Sciatic nerve (tissue), 2 donors: Measurements from ENCODE around the gene ADISSP. TPM values are rescaled to one million over a fixed set of nuclear protein-coding genes. Genes with fewer than 3 reads are reported as not detected.
"Not testable (repeated sequence)": the region's sequence is repeated elsewhere in the genome, so short reads cannot be mapped to it uniquely, and the experiment has no call there.

Experiments
- ATAC-seq: fragments of 200-7000 bp; cut with Tn5 transposase; one replicate; pipeline ENCODE4 v1.9.1; 2020; ENCODE audit warnings: mild to moderate bottlenecking, moderate library complexity
- DNase-seq: peaks from one replicate; pipeline ENCODE4 v3.0.0-alpha.2; 2020; ENCODE audit warnings: low spot score
- intact Hi-C: fragments of 100-400 bp; cut with DNase I; formaldehyde crosslinking; loops from one replicate; pipeline ENCODE4 v1.14.2; 2022
- total RNA-seq: library from RNA; stranded (reverse); fragmentation: NEBNext Ultra II Directional; extraction: Animal tissue kit (Norgen Biotek cat#: 25700); gene quantifications from one replicate; pipeline ENCODE4 v1.2.1, GENCODE V29; 2021
- donor health status: DM: no; HTN: no; CAD: no.
- donor health status: DM: no; HTN: no; CAD: no.

Gene ADISSP
- total RNA-seq, 1 donor from 2014 or later: 25.7 TPM

DNA sequence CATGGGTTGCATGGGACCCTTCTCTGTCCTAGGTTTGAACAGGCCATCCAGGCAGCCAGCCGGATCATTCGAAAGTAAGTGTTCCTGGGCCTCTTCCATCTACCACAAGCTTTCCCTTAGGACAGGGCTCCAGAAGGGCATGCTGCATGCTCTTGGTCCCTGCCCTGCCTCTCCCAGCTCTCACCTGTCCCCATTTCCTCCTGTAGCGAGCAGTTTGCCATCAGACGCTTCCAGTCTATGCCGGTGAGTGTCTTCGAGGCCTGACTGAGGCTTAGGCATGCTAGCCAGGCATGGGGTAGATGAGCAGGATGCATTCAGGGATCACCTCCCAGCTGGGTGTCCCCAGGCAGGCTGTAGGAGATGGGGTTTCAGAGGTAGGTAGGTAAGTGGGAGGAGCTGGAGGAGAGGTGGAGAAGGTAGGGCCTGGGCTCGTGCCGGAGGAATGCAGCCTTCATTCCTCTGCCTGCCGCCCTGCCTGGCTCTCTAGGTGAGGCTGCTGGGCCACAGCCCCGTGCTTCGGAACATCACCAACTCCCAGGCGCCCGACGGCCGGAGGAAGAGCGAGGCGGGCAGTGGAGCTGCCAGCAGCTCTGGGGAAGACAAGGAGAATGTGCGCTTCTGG is 32.8 kb upstream of the ADISSP start:
- intact Hi-C loops: no loop called here
- ATAC-seq (no peak), DNase-seq (no peak)

DNA sequence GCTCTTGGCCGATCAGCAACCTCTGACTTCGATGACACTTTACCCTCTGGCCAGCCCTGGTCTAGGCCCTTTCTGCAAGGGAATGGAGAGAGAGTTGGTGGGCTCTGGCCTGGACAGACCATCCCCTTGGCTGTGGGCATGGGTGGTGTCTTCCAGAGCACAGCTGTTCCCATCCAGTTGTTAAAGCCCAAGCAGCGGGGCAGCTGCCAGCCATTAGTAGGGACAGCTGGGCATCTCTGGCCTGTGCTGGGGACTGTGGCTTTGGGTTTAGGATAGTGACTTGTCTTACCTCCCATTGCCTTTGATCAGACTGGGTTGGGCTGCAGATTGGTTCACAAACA is 31.3 kb upstream of the ADISSP start:
- no peak for DNase-seq
- intact Hi-C loops: no loop called here
- ATAC-seq: no peak

DNA sequence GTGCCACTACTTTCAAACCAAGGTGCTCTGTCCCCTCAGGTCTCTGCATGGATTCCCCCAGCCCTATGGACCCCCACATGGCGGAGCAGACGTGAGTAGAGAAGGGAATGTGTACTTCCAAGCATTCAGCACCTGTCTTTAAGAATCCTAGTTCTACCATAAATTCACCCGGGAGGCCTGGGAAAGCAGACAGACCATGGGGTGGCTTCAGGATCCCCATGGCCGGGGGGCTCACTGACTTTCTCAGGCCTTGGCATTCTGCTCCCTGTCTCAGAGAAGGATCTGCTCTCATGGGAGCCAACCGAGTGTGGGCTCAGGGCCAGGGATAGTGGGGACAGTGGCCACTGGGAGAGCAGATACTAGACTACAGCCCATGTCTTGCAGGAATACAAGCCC is 30.8 kb upstream of the ADISSP start:
- intact Hi-C loops: no loop called here
- no peak for ATAC-seq
- DNase-seq: no peak

DNA sequence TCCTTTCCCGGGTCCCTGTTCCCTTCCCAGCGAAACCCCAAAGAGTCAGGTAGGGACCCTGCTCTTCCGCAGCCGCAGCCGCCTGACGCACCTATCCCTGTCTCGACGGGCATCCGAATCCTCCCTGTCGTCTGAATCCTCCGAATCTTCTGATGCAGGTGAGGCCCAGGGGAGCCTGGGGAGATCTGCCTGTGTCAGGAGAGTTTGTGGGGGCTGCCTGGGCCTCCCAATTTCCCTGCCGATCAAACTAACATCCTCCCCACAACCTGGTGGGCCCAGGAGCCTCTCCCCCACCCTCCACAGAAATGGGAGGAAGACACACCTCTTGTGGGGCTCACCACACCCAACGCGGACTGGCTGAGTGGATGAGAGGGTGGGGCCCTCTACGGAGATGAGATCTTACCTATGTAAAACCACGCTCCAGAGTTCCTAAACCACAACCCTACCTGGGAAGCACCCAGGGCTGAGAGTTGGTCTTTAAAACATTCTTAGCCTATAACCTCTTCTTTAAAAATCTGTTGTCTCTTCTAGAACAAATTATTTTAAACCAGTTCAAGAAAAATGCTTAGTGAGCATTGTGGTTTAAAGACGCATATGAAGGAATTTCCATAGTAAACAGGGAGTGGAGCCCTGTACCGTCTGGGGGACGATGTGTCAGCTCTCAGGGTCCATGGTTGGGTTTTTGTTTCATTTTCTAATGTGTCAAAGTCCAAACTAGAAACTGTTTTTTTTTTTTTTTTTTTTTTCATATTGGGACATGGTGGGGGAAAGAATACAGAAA is 30.2 kb upstream of the ADISSP start:
- intact Hi-C loops: no loop called here
- DNase-seq (no peak), ATAC-seq (no peak)

DNA sequence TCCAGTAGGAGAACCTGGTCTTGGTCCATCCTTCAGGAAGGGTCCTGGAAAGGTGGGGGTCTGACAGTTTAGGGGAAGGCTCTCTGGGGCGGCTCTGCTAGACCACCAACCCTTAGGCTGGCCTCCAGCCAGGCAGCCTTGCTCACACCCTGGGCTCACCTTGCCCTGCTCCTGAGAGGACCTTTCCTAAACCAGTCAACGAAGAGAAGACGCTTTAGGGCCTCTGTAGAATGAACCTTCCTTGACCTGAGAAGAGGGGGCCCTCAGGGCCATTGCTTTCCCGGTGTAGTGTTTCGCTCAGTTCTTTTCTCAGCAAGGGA is 29.6 kb upstream of the ADISSP start:
- ATAC-seq (no peak), DNase-seq (no peak)
- intact Hi-C loops: no loop called here

DNA sequence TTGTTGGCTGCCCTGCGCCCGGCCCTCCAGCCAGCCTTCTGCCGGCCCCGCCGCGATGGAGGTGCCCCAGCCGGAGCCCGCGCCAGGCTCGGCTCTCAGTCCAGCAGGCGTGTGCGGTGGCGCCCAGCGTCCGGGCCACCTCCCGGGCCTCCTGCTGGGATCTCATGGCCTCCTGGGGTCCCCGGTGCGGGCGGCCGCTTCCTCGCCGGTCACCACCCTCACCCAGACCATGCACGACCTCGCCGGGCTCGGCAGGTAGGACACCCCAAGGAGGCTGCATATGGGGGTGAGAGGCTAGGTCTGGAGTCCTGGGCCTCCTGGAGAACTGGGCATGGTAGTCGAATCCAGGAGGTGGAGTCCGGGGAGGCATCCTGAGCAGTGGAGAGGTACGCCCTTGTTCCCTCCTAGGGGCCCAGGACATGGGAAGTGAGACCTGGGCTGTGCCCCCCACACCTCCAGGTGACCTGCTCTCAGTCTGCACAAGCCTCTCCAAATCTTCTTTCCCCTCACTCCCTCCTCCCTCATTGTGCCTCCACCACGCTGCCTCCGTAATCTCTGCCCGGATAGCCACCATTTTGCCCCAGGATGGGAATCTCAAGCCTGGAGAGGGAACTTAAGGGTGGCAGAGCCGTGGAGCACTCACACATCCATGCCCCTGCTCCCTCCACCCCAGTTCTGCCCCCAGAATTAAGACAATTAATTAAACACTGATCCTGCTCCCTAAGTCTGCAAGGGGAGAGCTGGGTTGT is 29.1 kb upstream of the ADISSP start:
- intact Hi-C loops: no loop called here
- no peak for ATAC-seq
- no peak for DNase-seq

DNA sequence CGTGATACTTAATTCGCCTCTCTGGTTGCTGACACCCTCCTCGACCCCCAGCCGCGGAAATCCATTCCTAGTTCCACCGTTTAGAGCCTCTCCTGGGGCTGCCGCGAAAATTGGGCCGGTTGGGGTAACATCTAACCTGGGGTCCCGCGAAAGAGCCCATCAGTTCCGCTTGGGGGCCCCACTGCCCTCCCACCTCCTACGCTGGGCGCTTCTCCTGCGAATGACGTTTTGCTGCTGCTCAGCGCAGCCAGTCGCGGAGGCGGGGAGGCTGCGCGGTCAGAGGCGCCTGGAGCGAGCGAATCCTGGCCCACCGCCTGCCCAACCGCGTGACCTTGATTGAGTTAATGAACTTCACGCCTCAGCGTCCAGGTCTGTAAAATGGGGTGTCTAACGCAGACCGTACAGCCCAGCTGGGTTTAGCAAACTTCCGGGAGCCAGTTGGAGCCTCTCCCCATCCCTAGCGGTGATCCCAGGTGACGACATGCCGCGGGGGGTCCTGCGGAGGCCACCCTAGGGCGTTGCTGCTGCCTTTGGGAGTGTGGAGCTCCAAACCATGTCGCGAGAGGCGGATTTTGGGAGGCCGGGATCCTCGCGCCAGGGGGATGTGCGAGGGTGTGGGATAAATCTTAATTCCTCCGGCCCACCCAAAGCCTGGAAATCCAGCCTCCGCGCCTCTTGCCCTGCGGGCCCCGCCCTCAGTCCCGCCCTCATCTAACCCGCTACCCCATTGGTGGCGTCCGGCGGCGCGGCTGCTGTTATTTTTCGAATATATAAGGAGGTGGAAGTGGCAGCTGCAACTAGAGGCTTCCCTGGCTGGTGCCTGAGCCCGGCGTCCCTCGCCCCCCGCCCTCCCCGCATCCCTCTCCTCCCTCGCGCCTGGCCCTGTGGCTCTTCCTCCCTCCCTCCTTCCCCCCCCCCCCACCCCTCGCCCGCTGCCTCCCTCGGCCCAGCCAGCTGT is 28.2 kb upstream of the ADISSP start, which contains the start of gene CDC25B:
CDC25B (plus strand) TSS at position 800 of the 958 bp plus-strand sequence. CDS start 222 bp downstream, outside the sequence.
- peak; percentile 95 for ATAC-seq
- intact Hi-C loops: no loop called here
- DNase-seq: peak; percentile 98

DNA sequence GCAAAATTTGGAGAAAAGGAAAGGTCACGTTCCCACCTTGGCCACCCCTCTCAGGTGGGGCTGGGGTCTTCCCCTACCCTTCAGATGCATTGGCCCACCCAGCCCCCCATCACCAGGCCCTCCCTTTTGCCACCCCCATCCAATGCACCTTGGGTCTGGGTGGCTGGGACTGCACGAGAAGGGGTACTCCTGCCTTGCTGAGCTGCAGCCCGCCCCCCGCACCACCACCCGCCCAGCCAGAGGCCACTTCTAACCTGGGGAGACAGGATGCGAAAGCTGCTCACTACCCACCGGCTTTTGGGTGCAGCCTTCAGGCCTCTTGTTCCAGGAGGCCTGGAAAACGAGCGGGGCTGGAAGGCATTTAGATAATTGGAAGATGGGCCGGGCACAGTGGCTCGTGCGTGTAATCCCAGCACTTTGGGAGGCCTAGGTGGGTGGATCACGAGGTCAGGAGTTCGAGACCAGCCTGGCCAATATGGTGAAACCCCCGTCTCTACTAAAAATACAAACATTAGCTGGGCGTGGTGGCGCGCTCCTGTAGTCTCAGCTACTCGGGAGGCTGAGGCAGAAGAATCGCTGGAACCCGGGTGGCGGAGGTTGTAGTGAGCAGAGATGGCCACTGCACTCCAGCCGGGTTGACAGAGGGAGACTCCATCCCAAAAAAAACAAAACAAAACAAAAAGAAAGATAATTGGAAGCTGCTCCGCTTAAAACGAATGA is 27.3 kb upstream of the ADISSP start:
- intact Hi-C loops: no loop called here
- no peak for ATAC-seq
- DNase-seq: no peak

DNA sequence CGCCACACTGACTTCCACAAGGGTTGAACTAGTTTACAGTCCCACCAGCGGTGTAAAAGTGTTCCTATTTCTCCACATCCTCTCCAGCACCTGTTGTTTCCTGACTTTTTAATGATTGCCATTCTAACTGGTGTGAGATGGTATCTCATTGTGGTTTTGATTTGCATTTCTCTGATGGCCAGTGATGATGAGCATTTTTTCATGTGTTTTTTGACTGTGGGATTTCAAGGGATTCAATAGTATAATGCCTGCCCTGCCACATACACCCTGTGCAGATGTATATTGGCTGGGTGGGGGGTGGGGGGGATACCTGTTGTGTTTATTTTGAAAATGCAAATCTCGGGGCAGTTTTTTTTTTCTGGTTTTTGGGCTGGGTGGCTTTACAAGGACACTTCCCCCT is 26.6 kb upstream of the ADISSP start:
- intact Hi-C loops: not testable (repeated sequence)

DNA sequence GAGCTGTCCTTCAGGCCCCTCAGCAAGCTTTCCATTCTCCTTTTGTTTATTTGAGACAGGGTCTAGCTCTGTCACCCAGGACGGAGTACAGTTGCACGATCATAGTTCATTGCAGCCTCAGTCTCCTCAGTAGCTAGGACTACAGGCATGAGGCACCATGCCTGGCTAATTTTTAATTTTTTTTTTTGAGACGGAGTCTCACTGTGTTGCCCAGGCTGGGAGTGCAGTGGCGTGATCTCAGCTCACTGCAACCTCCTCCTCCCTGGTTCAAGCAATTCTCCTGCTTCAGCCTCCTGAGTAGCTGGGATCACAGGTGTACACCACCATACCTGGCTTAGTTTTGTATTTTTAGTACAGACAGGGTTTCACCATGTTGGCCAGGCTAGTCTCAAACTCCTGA is 21.6 kb upstream of the ADISSP start:
- DNase-seq, intact Hi-C loops, ATAC-seq: not testable (repeated sequence)

More for the DNA sequence above, 26.6 kb upstream of the ADISSP start:
- not testable (repeated sequence) for DNase-seq, ATAC-seq

DNA sequence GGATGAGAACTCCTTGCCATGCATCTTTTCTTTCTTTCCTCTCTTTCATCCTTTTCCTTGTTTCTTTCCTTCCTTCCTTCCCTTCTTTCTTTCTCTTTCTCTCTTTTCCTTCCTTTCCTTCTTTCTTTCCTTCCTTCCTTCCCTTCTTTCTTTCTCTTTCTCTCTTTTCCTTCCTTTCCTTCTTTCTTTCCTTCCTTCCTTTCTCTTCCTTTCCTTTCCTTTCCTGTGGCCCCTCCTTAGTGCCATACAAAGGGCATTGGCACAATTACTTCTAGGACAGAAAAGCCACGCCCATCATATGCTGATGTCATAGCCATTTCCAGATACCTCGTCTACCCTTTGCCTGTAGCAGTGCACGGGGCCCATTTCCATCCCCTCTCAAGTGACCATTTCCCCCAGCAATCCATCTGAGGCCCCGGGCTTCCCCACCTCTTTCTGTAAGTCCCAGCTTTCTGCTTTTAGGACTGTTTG is 21.2 kb upstream of the ADISSP start:
- no peak for DNase-seq
- intact Hi-C loops: no loop called here
- no peak for ATAC-seq

DNA sequence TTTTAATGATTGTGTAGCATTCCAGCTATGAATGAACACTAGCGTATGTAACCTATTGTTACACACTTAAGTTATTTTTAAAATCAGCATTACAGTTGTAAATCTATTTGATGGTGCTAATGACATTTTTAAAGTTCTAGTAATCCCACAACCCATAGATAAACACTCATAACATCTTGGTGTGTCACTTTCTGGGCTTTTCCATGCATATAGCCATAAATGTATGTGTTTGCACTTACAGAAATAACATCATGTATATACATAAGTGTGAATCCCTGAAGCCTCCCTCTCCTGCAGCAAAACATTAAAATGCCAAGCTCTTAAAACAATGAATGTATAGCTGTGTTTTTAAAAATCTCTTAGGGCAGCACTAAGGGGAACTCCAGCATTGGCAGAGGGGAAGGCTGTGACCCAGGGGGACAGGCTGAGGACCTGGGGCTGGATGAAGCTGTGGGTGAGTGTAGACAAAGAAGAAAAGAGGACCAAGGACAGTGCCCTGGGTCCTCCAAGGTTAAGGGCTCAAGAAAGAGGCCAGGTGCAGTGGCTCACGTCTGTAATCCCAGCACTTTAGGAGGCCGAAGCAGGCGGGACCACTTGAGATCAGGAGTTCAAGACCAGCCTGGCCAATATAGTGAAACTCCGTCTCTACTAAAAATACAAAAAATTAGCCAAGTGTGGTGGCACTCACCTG is 19.9 kb upstream of the ADISSP start:
- intact Hi-C loops: loop anchor here (2.0 kb wide), 1 partner anchor 33 kb away; the partner anchor contains the start of gene AP5S1
- no peak for DNase-seq
- no peak for ATAC-seq

DNA sequence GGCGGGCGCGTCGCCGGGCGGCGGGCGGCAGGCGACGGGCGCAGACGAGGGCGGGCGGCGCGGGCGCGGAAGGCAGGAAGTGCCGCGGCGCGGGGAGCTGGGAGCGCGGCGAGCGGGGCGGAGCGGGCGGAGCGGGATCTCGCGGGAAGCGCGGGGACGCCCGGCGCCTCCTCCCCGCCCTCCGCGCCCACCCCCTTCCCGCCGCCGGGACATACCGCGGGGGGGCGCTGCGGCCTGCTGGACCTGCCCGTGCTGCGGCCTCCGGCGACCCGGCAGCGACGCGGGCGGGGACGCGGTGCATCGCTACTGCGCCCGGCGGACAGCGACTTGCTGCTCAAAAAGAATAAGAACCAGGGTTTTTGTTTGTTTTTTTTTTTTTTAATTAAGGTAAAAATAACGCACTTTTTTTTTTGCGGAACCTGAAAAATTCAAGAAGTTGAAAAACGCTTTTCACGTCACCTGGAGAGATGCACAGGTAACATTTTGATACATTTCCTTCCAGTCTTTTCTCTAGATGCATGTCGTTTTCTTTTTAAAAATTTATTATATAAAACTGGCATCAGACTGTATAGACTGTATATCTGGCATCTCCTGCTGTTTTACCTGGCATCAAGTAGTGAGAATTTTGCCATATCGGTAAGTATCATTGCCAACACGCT is 19.2 kb upstream of the ADISSP start, which contains the start of gene CENPB:
CENPB (minus strand) TSS at position 76 of the 659 bp plus-strand sequence. CDS start 257 bp downstream, outside the sequence.
- ATAC-seq: peak; percentile 88
- DNase-seq: peak; percentile 94
- intact Hi-C loops: loop anchor here (2.0 kb wide), 1 partner anchor 34 kb away; the partner anchor contains the start of gene AP5S1

DNA sequence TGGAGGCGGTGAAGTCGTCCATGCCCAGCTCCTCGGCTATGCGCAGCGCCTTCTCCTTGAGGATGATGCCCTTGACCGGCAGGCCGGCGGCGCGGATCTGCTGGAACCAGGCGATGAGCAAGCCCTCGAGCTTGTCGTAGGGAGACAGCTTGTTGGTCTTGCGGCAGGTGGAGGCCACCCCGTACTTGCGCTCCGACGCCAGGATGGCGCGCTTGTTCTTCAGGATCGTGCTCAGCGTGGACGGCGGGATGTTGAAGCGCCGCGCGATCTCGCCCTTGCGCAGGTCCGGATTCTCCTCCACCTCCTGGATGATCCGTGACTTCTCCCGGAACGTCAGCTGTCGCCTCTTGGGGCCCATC is 18.6 kb upstream of the ADISSP start:
- ATAC-seq (peak; percentile 13), DNase-seq (no peak)
- intact Hi-C loops: loop anchor here (2.0 kb wide), 1 partner anchor 35 kb away; the partner anchor contains the start of gene AP5S1

DNA sequence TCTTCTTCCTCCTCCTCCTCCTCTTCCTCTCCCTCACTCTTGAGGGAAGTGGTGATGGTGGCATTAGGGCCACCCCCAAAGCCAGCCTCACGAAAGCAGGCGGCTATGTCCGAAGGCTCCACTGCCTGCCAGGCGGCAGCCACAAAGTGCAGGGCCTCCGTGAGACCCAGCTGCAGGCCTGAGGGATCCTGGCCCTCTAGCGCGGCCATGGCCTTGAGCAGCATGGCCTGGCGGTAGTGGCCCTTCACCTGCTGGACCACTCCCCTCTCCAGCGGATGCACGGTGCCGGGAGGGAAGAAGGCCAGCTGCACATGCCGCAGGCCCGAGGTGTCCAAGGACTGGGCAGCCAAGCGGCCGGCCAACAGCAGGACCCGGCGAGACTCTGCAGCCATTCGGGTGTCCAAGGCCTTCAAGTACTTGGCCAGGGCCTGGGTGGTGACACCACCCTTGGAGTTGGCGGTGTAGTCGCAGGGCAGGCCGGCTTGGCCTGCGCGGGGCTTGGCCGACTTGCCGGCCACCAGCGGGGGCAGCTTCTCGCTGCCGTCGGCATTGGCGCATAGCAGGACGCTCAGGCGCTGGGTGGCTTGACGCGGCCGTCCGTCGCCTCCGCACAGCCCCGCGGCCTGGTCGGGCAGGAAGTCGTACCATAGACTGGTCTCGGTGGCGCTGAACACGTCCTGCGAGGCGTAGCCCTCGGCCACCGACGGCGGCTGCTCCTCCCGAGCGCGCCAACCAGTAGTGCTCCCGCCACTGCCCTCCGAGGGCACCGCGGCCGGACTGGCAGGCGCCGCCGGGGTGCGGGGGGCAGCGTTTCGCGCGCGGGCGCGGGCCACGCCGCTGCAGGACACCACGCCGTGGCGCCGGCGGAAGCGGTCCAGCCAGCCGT is 17.9 kb upstream of the ADISSP start:
- intact Hi-C loops: loop anchor here (2.0 kb wide), 1 partner anchor 35 kb away; the partner anchor contains the start of gene AP5S1
- DNase-seq (no peak), ATAC-seq (no peak)

DNA sequence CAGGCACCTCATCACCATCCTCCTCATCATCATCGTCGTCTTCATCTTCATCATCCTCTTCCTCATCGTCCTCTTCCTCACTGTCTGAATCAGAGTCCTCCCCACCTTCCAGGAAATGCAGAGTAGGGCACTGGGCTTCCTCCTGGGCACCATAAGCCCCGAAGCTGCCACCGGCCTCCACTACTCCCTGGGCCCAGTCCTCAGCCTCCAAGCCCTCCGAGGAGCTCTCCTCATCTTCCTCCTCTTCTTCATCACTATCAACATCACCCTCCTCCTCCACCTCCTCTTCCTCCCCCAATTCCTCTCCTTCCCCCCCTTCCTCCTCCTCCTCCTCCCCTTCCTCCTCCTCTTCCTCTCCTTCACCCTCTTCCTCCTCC is 17.3 kb upstream of the ADISSP start:
- DNase-seq (no peak), ATAC-seq (no peak)
- intact Hi-C loops: no loop called here
